ENCODE data around the gene ENO1.
"Not testable (repeated sequence)": the region's sequence is repeated elsewhere in the genome, so short reads cannot be mapped to it uniquely, and the experiment has no call there.

The ENO1 gene

GRCh38 chr1:8845104-8846097 lies 33.1 kb downstream of the ENO1 start:
- no peak for DNase-seq

DNA sequence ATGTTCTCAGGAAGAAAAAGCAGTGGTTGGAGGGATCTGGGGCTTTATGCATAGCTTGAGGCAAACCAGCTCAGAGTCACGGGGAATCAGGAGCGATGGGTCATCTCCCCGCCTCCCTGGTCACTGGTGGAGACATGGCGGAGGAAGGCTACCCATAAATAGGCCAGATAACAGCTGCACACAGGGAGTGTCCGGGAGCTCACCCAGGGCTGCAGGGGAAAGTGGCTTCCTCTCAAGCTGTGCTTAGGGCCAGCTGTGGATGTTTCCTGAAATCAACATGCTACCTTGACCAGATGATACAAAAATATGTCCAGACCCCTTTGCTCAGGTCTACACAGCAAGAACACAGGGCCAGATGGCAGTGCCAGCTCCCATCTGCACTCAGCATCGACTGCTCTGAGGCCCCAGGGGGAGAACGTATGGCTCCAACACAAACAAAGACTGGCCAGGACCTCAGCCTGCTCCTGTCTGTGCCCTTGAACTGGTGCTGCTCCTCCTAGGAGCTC lies 33.9 kb downstream of the ENO1 start:
- no peak for DNase-seq

DNA sequence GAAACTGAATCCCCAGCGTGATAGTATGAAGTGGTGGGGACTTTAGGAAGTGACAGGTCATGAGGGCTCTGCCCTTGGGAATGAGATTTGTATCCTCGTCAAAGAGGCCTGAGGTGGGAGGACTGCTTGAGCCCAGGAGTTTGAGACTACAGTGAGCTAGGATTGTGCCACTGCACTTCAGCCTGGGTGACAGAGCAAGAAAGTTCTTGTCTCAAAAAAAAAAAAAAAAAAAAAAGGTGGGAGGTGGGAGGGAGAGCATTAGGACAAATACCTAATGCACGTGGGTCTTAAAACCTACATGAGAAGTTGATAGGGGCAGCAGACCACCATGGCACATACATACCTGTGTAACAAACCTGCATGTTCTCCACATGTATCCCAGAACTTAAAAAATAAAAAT lies 37.1 kb downstream of the ENO1 start:
- DNase-seq, result no peak

- no peak for DNase-seq
These were observed 38.5 kb downstream of the ENO1 start for GRCh38 chr1:8839990-8840389.

DNA sequence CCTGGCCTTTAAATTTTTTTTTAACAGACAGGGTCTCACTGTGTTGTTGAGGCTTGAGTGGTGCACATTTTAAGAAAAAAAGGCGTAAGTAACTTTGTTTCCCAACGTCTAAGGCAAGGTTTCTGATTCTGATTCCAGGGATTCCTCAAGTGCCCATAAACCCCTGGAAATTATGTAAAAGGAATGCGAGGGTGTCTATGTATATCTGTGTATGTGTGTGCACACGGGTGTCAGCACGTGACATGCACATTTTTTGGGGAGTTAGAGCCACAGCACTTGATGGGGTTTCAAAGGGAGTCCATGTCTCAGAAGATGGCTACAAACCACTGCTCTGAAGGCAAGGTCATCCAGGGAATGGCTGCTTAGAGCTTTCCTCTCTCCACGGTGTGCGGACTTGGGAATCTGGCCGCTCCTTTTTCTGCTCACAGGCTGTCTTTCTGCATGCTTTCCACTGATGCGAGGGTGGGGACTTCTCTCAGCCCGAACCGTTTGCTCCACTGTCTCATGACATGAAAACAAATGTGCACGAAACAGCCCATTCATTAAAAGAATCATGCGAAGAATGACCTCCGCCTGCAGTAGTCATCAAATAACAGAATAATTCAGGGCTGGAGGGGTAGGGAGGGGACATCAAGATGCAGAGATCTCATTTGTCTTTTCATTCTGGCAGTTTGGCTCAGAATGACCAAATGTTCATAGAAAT lies 42.4 kb downstream of the ENO1 start:
- DNase-seq, result no peak

DNA sequence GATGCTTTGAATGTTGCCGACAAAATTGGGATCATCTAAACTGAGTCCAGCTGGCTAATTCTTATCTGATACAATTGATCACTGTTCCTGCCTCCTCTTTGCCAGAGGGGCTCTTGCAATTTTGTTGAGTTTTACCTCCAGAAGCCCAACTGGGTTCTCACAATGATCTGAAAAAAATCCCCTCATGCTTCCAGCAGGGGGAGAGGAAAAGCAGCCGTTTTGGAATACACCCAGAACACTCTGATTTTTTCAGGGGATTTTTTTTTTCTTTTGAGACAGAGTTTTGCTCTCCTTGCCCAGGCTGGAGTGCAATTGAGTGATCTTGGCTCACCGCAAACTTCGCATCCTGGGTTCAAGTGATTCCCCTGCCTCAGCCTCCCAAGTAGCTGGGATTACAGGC lies 47.1 kb downstream of the ENO1 start:
- DNase-seq, result no peak

DNA sequence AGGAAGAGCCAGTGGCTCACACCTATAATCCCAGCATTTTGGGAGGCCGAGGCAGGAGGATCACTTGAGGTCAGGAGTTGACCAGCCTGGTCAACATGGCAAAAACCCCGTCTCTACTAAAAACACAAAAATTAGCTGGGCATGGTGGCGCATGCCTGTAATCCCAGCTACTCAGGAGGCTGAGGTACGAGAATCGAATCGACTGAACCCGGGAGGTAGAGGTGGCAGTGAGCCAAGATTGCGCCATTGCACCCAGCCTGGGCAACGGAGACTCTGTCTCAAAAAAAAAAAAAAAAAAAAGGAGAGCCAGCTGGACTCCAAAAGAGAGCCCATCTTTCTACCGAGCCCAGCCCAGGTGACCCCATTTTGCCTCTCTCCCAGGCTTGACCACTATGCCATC lies 47.8 kb downstream of the ENO1 start:
- not testable (repeated sequence) for DNase-seq

DNA sequence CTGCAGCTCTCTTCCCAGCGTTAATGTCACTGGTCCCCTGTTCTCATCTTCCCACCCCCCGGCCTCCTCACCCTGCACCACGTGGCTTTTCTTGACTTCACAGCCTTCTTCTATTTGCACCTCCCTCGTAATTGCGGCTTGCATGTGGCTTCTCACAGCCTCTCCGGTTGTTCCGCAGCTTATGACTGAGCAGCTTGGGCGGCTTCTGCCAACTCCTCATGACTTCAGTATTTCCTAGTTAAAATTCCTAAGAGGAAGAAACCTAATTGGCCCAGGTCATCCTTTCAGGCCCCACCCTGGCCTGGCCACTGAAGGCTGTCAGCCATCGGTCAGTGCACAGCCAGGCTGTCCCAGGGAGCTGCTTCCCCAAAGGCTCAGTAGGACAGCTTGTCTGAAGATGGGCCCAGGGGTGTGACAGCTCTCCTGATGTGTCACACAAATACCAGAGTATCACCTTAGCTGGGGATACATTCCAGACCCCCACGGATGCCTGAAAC lies 52.5 kb downstream of the ENO1 start:
- DNase-seq, result no peak

- DNase-seq, result no peak
These were observed 55.2 kb downstream of the ENO1 start for GRCh38 chr1:8823295-8823664.

GRCh38 chr1:8822373-8823294 lies 55.9 kb downstream of the ENO1 start:
- DNase-seq, result no peak

DNA sequence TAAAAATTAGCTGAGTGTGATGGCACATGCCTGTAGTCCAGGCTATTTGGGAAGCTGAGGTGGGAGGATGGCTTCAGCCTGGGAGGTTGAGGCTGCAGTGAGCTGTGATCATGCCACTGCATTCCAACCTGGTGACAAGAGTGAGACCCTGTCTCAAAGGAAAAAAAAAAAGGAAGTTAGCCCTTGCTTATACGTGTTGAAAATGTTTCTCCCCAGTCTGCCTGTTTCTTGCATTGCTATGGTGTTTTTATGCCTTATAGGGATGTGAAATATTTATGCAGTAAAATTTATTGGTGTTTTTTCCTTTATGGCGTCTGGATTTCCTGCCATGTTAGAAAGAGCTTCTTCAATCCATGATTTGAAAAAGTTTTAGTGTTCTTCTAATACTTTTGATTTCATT lies 57.4 kb downstream of the ENO1 start:
- no peak for DNase-seq

DNA sequence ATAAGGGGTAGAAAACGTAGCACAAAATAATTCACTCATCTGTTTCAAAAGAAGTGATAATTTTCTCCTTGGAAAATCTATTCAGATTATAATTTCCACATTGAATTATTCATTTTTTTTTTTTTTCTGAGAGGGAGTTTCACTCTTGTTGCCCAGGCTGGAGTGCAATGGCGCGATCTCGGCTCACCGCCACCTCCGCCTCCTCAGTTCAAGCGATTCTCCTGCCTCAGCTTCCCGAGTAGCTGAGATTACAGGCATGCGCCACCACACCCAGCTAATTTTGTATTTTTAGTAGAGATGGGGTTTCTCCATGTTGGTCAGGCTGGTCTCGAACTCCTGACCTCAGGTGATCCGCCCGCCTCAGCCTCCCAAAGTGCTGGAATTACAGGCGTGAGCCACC lies 59.7 kb downstream of the ENO1 start:
- DNase-seq, result not testable (repeated sequence)

GRCh38 chr1:8818325-8818775 lies 60.1 kb downstream of the ENO1 start:
- DNase-seq, result no peak

DNA sequence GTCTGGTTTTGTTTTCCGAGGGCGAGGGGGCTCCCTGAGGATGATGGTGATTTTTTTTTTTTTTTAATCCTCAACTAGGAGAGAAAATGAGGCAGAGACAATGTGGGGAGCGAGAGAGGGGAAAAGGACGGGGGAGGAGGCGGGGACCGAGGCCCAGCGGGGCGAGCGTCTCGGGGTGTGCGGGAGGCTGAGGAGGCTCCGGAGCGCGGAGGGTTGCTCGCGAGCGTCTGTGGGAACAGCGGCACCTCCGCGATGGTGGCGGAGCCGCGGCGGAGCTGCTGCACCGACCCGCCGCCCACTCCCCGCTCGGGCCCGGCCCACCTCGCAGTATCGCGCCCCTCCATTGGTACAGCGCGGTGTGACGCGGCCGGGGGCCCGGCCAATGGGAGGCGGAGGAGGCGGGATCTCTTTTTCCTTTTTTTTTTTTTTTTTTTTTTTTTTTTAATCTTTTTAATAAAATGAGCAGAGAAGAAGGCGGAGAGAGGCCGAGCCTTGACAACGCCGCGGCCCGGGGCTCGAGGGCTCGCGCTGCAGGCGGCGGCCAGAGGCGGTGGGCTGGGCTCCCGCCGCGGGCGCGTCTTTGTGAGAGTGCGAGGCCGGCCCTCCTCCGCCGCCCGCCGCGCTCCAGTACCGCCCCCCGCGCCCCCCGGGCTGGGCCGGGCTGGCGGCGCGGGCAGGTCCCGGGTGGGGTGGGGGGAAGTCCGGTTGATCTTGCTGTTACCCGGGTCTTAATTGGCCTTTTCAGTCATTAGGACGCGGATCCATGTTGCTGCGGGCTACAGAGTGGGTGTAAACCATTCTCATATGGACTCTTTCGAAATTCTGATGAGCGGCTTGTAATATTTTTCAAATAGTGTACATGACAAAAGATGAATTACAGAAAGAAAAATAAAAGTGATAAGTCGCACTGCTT lies 60.8 kb downstream of the ENO1 start, which contains the start of gene RERE:
TSS of gene RERE (minus strand) at position 229 of the 913 bp plus-strand sequence.
- peak; percentile 95 for DNase-seq

DNA sequence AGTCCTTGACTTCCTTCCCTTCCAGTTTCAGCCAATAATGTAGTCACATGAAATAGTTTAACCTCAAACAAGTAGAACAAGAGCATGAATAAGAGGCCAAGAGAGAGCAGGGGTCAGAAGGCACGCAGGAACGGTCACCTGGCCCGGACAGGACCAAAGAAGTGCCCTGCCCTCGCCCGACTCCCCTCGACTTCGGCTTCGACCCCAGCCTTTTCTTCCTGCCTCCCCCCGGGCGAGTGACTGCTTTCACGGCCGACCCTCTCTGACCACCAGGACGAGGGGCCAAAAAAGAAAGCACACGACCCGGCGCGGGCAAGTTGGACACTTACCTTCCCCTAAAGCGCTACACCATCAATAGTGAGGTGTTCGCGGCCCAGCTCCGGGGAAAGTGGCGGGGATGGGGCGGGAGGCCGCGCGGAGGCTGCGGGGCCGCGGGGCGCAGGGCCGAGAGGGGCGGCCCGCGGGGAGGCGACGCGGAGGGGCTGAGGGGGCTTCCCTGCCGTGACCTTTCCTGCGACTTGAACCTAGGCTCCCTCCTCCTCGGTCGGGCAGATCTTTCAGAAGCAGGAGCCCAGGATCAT lies 61.6 kb downstream of the ENO1 start:
- DNase-seq, result peak; percentile 61

DNA sequence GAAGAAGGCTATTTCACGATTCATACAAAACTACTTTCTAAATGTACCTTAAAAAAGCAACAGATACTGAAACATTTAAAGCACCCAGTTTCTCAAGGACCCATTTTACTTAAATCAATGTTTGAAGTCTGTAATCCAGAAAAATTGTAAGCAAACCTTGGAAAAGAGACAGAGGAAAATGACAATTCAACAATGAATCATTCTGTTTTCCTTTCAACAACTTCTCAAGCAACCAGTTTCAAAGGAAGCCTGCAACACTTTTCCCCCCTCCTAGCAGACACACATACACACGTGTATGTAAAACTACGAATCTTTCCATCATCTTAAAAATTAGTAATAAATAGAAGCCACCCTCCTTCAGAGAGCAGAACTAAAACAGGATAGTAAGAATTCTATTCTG lies 62.2 kb downstream of the ENO1 start:
- peak; percentile 48 for DNase-seq

GRCh38 chr1:8815582-8816151 lies 62.8 kb downstream of the ENO1 start:
- DNase-seq, result peak; percentile 82

DNA sequence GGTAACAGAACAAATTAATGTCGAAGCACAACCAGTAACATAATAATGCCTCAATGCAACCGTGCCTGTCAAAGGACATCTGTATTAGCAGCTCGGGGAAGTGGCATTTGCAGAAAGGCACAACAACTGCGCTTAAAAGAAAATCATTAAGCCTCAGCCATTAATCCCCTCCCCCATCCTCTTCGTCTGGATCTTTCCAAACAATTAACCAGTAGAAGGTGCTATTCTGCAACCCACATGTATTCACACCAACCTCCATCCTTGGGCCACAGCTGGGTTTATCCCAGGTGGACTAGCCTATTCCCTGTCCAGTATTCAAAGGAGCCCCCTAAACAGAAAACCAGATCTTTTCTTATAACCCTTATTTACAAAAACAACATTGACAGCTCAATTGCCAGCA lies 63.6 kb downstream of the ENO1 start:
- DNase-seq, result peak; percentile 57

- peak; percentile 9 for DNase-seq
These were observed 64.5 kb downstream of the ENO1 start for GRCh38 chr1:8813991-8814390.

- no peak for DNase-seq
These were observed 65.3 kb downstream of the ENO1 start for GRCh38 chr1:8813016-8813763.
